NCI-H345 treated with DMSO at 0.1 percent for 48 hours (cell line): ENCODE results near the gene GHITM.

Experiments
- DNase-seq: peaks from one replicate; lab custom pipeline; 2025; ENCODE audit not compliant: unreplicated experiment; lab: John Stamatoyannopoulos, UW

Gene GHITM

GRCh38 chr10:84198206-84198915 lies 59.1 kb downstream of the GHITM start:
- no peak for DNase-seq

GRCh38 chr10:84200537-84201243 lies 61.4 kb downstream of the GHITM start:
- DNase-seq, result no peak

DNA sequence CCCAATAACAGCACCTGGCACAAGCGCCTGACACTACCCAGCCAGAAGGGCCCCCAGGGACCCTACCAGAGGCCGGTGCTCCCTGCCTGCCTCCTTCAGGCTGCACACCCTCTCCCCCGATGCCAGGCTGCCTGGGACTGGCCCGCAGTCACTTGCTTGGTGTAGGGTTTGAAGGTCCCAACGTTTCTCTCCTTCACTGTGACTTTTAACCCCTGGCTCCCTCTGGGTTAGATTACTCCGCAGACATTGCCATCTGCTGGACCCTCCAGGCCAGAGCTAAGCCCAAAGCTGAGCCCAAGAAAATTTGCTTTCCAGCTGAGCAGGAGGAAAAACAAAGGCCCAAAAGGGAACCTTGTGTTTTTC lies 61.9 kb downstream of the GHITM start:
- DNase-seq, result no peak

DNA sequence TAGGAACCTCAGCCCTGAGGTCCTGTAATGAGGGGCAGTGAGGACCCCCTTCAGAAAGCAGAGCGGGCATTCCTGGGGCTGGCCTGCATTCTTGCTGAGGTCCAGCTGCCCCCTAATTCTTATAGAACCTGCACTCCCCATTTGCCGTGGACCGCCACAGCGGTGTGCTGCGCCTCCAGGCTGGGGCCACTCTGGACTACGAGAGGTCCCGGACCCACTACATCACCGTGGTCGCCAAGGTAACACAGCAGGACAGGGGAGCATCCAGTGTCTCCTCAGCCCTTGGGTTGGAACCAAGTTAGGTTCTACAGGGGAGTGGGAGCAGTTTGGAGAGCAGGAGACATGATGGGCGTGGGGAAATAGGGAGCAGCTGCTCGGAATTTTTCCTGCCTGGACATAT lies 62.4 kb downstream of the GHITM start:
- DNase-seq, result no peak

DNA sequence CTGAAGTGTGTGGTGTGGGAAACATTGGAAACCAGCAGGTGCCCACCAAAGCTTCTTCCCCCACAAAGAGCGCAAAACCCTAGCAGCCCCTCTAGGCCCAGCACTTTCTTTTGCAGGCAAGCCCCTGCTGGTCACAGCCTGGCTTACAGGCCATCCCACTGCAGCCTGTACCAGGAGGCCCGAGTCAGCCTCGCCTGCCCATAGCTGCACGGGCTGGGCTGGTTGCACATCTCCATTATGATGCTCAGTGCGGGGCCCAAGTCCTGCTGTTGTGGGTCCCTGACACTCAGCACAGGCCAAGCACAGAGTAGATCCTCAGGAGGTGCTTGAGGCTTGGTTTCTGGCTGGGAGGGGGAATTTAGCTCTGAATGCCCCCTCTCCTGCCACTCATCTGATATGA lies 63.0 kb downstream of the GHITM start:
- DNase-seq, result no peak
